Mucosa of rectum (tissue), 2 donors: ENCODE data around the gene VSX1.

Source experiments
- H3K27ac ChIP-seq, 2 donors: one replicate each; pipeline ENCODE4 v1.7.0; 2013; ENCODE audit warnings: inconsistent platforms in 2 of 2, low read depth in 2 of 2, low read length in 2 of 2
- H3K27me3 ChIP-seq, 2 donors: one replicate each; pipeline ENCODE4 v1.7.0; 2013; ENCODE audit warnings: low read length in 2 of 2; ENCODE audit not compliant: control insufficient read depth in 2 of 2, insufficient read depth in 2 of 2
- H3K36me3 ChIP-seq, 2 donors: one replicate each; pipeline ENCODE4 v1.7.0; 2013; ENCODE audit warnings: low read length in 2 of 2; ENCODE audit not compliant: control insufficient read depth in 2 of 2, insufficient read depth in 2 of 2
- H3K4me1 ChIP-seq, 2 donors: one replicate each; pipeline ENCODE4 v1.7.0; 2013; ENCODE audit warnings: low read length in 2 of 2, mild to moderate bottlenecking in 1 of 2; ENCODE audit not compliant: control insufficient read depth in 2 of 2, insufficient read depth in 2 of 2
- H3K4me3 ChIP-seq, 2 donors: one replicate each; pipeline ENCODE4 v1.7.0; 2013; ENCODE audit warnings: low read length in 2 of 2
- H3K9ac ChIP-seq, 2 donors: one replicate each; pipeline ENCODE4 v1.7.0; 2013; ENCODE audit warnings: low read length in 2 of 2, low read depth in 1 of 2, mild to moderate bottlenecking in 1 of 2
- H3K9me3 ChIP-seq, 2 donors: one replicate each; pipeline ENCODE4 v1.7.0; 2013; ENCODE audit warnings: low read length in 2 of 2; ENCODE audit not compliant: control insufficient read depth in 2 of 2
- donor health status: healthy.
- donor health status: Normal muscosa, but diverticular disease.

VSX1 gene

GRCh38 chr20:25058847-25059810 lies 22.8 kb downstream of the VSX1 start:
- H3K27ac ChIP-seq, result peak overlapping the region; percentile 91 to 94
- H3K27me3 ChIP-seq, result no peaks in the 10 kb centered on the region
- peaks cover 0 to 4% of the 10 kb centered on the region in 2 donors for H3K36me3 ChIP-seq
- H3K9me3 ChIP-seq, result no peaks in the 10 kb centered on the region
- H3K9ac ChIP-seq, result peak overlapping the region; percentile 87 to 93
- peaks cover 28 to 33% of the 10 kb centered on the region in 2 donors for H3K4me1 ChIP-seq
- H3K4me3 ChIP-seq, result peak overlapping the region; percentile 67 to 87

DNA sequence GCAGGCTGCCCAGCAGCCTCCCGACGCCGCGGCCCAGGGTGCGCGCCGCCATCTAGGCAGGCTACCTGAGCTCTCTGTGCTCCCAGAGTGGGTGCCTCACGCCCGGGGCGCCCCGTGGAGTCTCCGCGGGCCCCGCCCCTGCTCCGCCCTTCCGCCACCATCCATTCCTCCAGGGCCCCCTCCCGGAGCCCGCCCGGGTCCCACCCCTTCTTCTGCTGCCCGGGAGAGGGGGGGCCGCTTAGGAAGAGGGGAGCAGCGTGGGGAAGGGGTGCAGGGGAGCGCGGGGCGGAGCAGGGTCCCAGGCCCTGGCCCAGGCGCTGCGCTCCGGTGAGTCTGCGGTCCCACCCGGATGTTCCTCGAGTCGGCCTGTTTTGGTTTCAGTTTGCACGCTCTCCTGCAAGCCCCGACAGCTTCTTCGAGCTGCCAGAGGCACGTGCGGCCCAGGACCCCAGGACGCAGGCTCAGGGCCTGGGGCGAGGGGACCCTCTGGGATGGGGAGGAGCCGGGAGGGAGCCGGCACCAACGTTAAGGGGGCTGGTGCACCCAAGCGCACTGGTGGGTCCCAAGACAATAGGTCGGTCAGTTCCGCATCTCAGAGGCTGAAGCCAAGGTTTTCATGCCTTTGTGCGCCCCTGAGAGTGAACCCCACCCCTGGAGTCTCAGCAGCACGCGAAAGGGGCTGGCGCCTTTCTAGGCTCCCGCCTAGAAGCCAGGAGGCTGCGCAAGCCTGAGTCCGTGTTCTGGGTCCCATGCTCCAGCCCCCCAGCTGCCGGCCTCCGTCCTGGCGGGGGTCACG lies 23.7 kb downstream of the VSX1 start, which contains the start of gene ACSS1:
Gene ACSS1 (minus strand): TSS at position 89 of the 796 bp plus-strand sequence. CDS start 37 bp downstream, at position 52.
- H3K27me3 ChIP-seq, result no peaks in the 10 kb centered on the region
- peaks cover 0 to 4% of the 10 kb centered on the region in 2 donors for H3K36me3 ChIP-seq
- H3K9me3 ChIP-seq, result no peaks in the 10 kb centered on the region
- H3K4me1 ChIP-seq, result peaks cover 34 to 37% of the 10 kb centered on the region in 2 donors
- H3K9ac ChIP-seq, result peak within 1 kb of the TSS; percentile 87 to 93
- peak within 1 kb of the TSS; percentile 91 to 94 for H3K27ac ChIP-seq
- peak within 1 kb of the TSS; percentile 67 to 87 for H3K4me3 ChIP-seq

GRCh38 chr20:25057234-25058050 lies 24.5 kb downstream of the VSX1 start:
- Histone ChIP-seq H3K36me3 (peaks cover 0 to 4% of the 10 kb centered on the region in 2 donors), H3K4me1 (peaks cover 34 to 39% of the 10 kb centered on the region in 2 donors), H3K27me3 (no peaks in the 10 kb centered on the region), H3K27ac (peak overlapping the region; percentile 91 to 94), H3K9me3 (no peaks in the 10 kb centered on the region), H3K4me3 (peak overlapping the region; percentile 67 to 87), H3K9ac (peak overlapping the region; percentile 87 to 93)

- Histone ChIP-seq H3K4me3 (peak overlapping the region; percentile 67 to 87), H3K9me3 (no peaks in the 10 kb centered on the region), H3K9ac (peak overlapping the region; percentile 87 to 93), H3K36me3 (peaks cover 0 to 4% of the 10 kb centered on the region in 2 donors), H3K27me3 (no peaks in the 10 kb centered on the region), H3K4me1 (peaks cover 34 to 44% of the 10 kb centered on the region in 2 donors), H3K27ac (peak overlapping the region; percentile 91 to 94)
Observed at GRCh38 chr20:25056690-25057233, 25.2 kb downstream of the VSX1 start.

DNA sequence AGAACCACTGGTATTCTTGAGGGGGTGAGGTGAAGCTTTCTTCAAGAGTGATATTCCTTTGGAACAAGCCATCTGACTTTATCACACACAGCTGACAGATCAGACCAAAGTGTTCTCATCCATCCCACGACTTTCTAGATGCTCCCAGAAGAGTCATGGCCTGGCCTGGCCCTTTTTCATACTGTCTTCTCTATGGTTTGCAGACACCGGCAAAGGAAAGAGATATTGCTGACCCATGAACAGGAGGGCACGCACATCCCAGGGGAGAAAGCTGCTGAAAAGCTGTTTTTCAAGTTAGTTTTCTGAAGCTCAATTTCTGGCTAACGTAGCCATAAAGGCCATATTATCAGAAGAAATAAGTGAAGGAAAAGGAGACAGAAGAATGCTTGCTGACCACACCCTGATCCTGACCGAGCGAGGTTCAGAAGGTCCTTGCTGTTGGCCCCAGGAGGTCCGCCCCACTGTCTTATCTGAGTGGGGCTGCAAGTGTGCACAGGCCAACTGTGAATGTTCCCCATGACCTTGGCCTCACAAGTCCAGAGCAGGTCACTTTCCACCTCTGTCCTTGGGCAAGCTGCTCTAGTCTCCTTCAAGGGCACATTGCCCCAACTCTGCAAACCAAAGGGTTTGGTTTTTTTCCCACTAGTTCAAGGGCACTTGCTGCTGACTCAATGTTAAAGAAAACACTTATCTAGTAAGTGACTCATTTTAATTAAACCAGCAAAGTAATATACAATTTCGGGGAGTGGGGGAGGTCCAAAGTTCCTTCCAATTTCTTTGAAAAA lies 26.0 kb downstream of the VSX1 start:
- Histone ChIP-seq H3K27ac (peak overlapping the region; percentile 91 to 94), H3K9me3 (no peaks in the 10 kb centered on the region), H3K36me3 (peaks cover 5 to 10% of the 10 kb centered on the region in 2 donors), H3K27me3 (no peaks in the 10 kb centered on the region), H3K4me1 (peaks cover 34 to 44% of the 10 kb centered on the region in 2 donors), H3K4me3 (peak overlapping the region; percentile 67 to 87), H3K9ac (peak overlapping the region in 1 of 2 donors; percentile 93)

DNA sequence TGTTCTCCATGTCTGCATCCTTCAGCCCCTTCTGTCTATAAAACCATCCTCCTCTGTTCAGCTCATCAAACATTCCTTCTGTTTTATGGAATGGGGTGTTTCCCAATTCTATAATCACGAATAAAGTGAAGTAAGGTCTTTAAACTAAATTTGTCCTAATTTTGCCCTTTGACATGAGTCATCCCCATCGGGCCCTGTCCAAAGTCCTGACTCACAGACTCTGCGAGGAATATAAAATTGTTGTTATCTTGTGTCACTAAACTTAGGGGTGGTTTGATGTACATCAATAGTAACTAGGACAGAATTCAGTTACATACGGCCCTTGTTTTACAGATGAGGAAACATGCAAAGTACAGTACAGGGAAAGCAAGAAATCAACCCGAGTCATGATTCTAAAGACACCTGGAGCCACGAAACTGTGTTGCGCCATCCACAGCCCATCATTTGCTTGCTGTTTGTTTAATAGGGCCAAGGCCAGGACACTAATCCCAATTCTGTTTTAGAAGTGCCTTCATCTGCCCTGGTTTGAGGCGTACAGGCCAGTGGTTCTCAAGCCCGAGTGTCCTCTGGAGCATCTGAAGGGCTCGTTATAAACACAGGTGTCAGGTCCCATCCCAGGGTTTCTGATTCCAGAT lies 26.8 kb downstream of the VSX1 start:
- Histone ChIP-seq H3K9ac (no peak overlapping the region), H3K27me3 (no peaks in the 10 kb centered on the region), H3K27ac (peak overlapping the region; percentile 91 to 94), H3K4me1 (peaks cover 34 to 46% of the 10 kb centered on the region in 2 donors), H3K36me3 (peaks cover 5 to 11% of the 10 kb centered on the region in 2 donors), H3K9me3 (no peaks in the 10 kb centered on the region), H3K4me3 (peak overlapping the region in 1 of 2 donors; percentile 33)

DNA sequence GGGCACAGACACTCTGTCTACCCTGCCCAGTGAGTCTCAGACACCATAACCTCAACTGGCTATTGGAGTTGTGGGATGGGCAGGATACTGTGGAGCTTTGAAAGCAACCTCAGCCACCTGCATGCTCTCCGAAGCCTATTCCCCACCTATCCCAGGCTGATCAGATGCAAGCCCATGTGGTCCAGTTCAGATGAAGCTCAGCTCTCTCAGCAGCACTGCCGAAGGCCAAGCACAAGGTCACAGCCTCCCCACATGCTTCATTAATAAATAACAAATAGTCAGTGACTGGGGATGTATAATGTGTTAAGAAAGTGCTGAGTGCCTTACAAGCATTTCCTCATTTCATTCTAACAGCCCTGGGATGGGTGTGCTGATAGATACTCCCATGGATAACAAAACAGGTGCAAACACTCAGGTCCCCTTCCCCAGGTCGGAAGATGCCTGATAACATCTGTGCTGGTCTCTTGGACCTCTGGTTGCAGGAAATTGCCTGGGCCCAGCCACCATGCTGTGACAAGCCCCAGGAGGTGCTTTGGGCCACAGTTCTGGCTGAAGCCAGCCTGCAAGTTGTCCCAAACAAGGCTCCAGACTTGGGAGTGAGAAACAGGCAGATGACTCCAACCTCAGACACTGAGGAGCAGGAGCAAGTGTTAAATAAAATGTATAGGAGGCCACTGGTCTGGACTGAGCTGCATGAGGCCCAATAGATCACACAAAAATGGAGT lies 27.7 kb downstream of the VSX1 start:
- peak overlapping the region in 1 of 2 donors; percentile 11 for H3K9ac ChIP-seq
- peak overlapping the region in 1 of 2 donors; percentile 11 for H3K4me3 ChIP-seq
- H3K4me1 ChIP-seq, result peaks cover 34 to 51% of the 10 kb centered on the region in 2 donors
- no peaks in the 10 kb centered on the region for H3K9me3 ChIP-seq
- peak overlapping the region; percentile 18 to 69 for H3K27ac ChIP-seq
- H3K27me3 ChIP-seq, result no peaks in the 10 kb centered on the region
- peaks cover 5 to 11% of the 10 kb centered on the region in 2 donors for H3K36me3 ChIP-seq
